HCT116 (cell line): ENCODE results near the gene TMEM164.

ENCODE experiments used
- FOSL1 ChIP-seq: IDR thresholded peaks from 2 replicates; pipeline ENCODE4 v1.6.1; 2012; ENCODE audit warnings: low read depth
- POLR2AphosphoS5 ChIP-seq: IDR thresholded peaks from 2 replicates; pipeline ENCODE4 v1.6.1; 2011; ENCODE audit warnings: mild to moderate bottlenecking, low read depth, low read length, moderate library complexity
- SRF ChIP-seq: IDR thresholded peaks from 2 replicates; pipeline ENCODE4 v1.6.1; 2012; ENCODE audit warnings: low read depth
- YY1 ChIP-seq: IDR thresholded peaks from 2 replicates; pipeline ENCODE4 v1.6.1; 2011; ENCODE audit warnings: low read length, low read depth, moderate library complexity, mild to moderate bottlenecking; ENCODE audit not compliant: insufficient replicate concordance; ENCODE audit errors: extremely low read depth
- TF ChIP-seq, protein P1 (sequence below): IDR thresholded peaks from 2 replicates; pipeline ENCODE4 v1.6.1; 2012
- TF ChIP-seq, protein P2 (sequence below), 3 experiments: fragments of 200-600 bp in 1 of 3; sonication (generic) in 1 of 3; IDR thresholded peaks in 2 of 3; conservative IDR thresholded peaks in 1 of 3; 2 replicates each; pipeline ENCODE4 v1.5.1; 2012 to 2017; ENCODE audit warnings: low read depth in 2 of 3, low read length in 2 of 3, antibody characterized with exemption in 1 of 3, borderline replicate concordance in 1 of 3, control low read depth in 1 of 3, mild to moderate bottlenecking in 1 of 3, mixed read lengths in 1 of 3, mixed run types in 1 of 3, moderate library complexity in 1 of 3; ENCODE audit not compliant: insufficient read depth in 1 of 3

DNA sequence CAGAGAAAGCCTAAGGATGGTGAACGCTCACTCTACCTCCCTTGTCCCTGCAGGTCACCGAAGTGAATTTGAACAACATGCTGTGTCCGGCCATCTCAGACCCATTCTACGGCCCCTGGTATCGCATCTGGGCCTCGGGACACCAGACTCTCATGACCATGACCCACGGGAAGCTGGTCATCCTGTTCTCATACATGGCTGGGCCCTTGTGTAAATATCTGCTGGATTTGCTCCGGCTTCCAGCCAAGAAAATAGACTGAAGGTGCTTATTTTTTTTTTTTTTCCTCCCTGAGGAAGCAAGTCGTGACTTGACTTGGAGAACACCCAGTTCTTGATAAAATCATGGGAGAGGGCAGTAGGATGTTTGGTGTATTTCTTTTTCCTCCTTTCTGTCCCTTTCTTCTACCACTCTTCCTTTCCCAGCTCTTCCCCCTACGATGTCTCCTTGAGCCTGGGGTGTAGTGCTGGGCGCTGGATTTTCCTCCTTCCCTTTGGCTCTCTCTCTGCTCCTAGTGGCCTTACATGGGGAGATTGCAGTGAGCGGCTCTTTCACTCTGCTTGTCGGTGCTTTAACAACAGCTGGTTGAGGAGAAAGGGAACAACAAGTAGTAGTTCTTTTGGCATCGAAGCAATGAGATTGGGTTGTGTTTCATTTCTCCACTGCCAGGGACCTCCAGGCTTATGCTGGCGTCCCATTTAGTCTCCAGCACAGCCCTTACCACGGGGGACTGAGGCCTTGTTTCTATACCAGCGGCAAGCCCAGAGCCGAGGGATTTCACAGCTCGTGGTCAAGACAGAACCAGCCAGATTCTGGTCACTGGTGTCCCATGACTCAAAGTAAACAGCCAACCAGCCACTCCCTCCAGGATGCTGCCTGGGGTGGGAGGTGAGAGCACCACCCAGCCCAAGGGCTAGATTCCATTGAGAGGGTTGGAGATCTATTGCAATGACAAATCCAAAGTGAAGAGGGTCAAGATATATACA lies 170.6 kb downstream of the TMEM164 start:
- TF ChIP-seq, protein P1, sequence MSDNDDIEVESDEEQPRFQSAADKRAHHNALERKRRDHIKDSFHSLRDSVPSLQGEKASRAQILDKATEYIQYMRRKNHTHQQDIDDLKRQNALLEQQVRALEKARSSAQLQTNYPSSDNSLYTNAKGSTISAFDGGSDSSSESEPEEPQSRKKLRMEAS, result no peak
- TF ChIP-seq YY1 (no peak), FOSL1 (no peak), POLR2AphosphoS5 (no peak), SRF (no peak)
- TF ChIP-seq, protein P2, sequence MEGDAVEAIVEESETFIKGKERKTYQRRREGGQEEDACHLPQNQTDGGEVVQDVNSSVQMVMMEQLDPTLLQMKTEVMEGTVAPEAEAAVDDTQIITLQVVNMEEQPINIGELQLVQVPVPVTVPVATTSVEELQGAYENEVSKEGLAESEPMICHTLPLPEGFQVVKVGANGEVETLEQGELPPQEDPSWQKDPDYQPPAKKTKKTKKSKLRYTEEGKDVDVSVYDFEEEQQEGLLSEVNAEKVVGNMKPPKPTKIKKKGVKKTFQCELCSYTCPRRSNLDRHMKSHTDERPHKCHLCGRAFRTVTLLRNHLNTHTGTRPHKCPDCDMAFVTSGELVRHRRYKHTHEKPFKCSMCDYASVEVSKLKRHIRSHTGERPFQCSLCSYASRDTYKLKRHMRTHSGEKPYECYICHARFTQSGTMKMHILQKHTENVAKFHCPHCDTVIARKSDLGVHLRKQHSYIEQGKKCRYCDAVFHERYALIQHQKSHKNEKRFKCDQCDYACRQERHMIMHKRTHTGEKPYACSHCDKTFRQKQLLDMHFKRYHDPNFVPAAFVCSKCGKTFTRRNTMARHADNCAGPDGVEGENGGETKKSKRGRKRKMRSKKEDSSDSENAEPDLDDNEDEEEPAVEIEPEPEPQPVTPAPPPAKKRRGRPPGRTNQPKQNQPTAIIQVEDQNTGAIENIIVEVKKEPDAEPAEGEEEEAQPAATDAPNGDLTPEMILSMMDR (IDR thresholded peaks at IDR 0.05 in 2 of 3, conservative IDR thresholded peaks at IDR 0.05 in 1 of 3; ENCODE audit: borderline replicate concordance in 1 of 3, insufficient read depth in 1 of 3, low read depth in 2 of 3, low read length in 2 of 3), result no peak
